ENCODE results near the gene GPR39. TPM values are rescaled to one million over a fixed set of nuclear protein-coding genes. Genes with fewer than 3 reads are reported as not detected.

Gene GPR39
- polyA plus RNA-seq, 1 donor: 9.5 TPM

GRCh38 chr2:132609101-132609890 lies 192.7 kb downstream of the GPR39 start:
- Histone ChIP-seq H3K36me3 (ENCODE audit: control insufficient read depth, insufficient read depth, low read length) (no peaks in the 10 kb centered on the region), H3K27me3 (ENCODE audit: control insufficient read depth, insufficient read depth, low read length) (no peaks in the 10 kb centered on the region), H3K9me3 (ENCODE audit: control insufficient read depth, low read depth, low read length) (no peaks in the 10 kb centered on the region), H3K4me1 (ENCODE audit: control insufficient read depth, insufficient read depth, low read length) (no peaks in the 10 kb centered on the region), H3K4me3 (ENCODE audit: low read length) (no peak overlapping the region), H3K27ac (ENCODE audit: low read length) (no peak overlapping the region)
- no CpG with 5 or more reads among the region's 8 CpGs for WGBS (ENCODE audit: insufficient coverage, low lambda C conversion rate)
- no peak for DNase-seq

- Histone ChIP-seq H3K4me3 (ENCODE audit: low read length) (no peak overlapping the region), H3K27me3 (ENCODE audit: control insufficient read depth, insufficient read depth, low read length) (no peaks in the 10 kb centered on the region), H3K9me3 (ENCODE audit: control insufficient read depth, low read depth, low read length) (no peaks in the 10 kb centered on the region), H3K27ac (ENCODE audit: low read length) (no peak overlapping the region), H3K4me1 (ENCODE audit: control insufficient read depth, insufficient read depth, low read length) (no peaks in the 10 kb centered on the region), H3K36me3 (ENCODE audit: control insufficient read depth, insufficient read depth, low read length) (no peaks in the 10 kb centered on the region)
- DNase-seq: no peak
- no CpG with 5 or more reads among the region's 2 CpGs for WGBS (ENCODE audit: insufficient coverage, low lambda C conversion rate)
Observed at GRCh38 chr2:132611719-132612118, 195.1 kb downstream of the GPR39 start.

- WGBS (ENCODE audit: insufficient coverage, low lambda C conversion rate): 90% methylated on average over 1 of the region's 5 CpGs
- Histone ChIP-seq H3K27ac (ENCODE audit: low read length) (no peak overlapping the region), H3K9me3 (ENCODE audit: control insufficient read depth, low read depth, low read length) (no peaks in the 10 kb centered on the region)
Observed at GRCh38 chr2:132615329-132616085, 198.9 kb downstream of the GPR39 start.

GRCh38 chr2:132617989-132618388 lies 201.4 kb downstream of the GPR39 start:
- Histone ChIP-seq H3K4me3 (ENCODE audit: low read length) (no peak overlapping the region), H3K4me1 (ENCODE audit: control insufficient read depth, insufficient read depth, low read length) (peaks cover 3% of the 10 kb centered on the region), H3K9me3 (ENCODE audit: control insufficient read depth, low read depth, low read length) (no peaks in the 10 kb centered on the region), H3K36me3 (ENCODE audit: control insufficient read depth, insufficient read depth, low read length) (no peaks in the 10 kb centered on the region), H3K27me3 (ENCODE audit: control insufficient read depth, insufficient read depth, low read length) (no peaks in the 10 kb centered on the region), H3K27ac (ENCODE audit: low read length) (no peak overlapping the region)
- 75% methylated on average over 1 of the region's 3 CpGs for WGBS (ENCODE audit: insufficient coverage, low lambda C conversion rate)
- peak in 1 of 2 donors; percentile 42 for DNase-seq

More at GRCh38 chr2:132615329-132616085, 198.9 kb downstream of the GPR39 start:
- Histone ChIP-seq H3K4me3 (ENCODE audit: low read length) (no peak overlapping the region), H3K4me1 (ENCODE audit: control insufficient read depth, insufficient read depth, low read length) (peaks cover 3% of the 10 kb centered on the region), H3K36me3 (ENCODE audit: control insufficient read depth, insufficient read depth, low read length) (no peaks in the 10 kb centered on the region), H3K27me3 (ENCODE audit: control insufficient read depth, insufficient read depth, low read length) (no peaks in the 10 kb centered on the region)
- DNase-seq: no peak

GRCh38 chr2:132618734-132619133 lies 202.1 kb downstream of the GPR39 start:
- H3K4me1 ChIP-seq (ENCODE audit: control insufficient read depth, insufficient read depth, low read length): peaks cover 3% of the 10 kb centered on the region
- H3K4me3 ChIP-seq (ENCODE audit: low read length): no peak overlapping the region
- H3K9me3 ChIP-seq (ENCODE audit: control insufficient read depth, low read depth, low read length): no peaks in the 10 kb centered on the region
- DNase-seq: no peak
- H3K27ac ChIP-seq (ENCODE audit: low read length): no peak overlapping the region
- no peaks in the 10 kb centered on the region for H3K36me3 ChIP-seq (ENCODE audit: control insufficient read depth, insufficient read depth, low read length)
- no peaks in the 10 kb centered on the region for H3K27me3 ChIP-seq (ENCODE audit: control insufficient read depth, insufficient read depth, low read length)
- no CpG with 5 or more reads among the region's 7 CpGs for WGBS (ENCODE audit: insufficient coverage, low lambda C conversion rate)

- Histone ChIP-seq H3K4me3 (ENCODE audit: low read length) (no peak overlapping the region), H3K9me3 (ENCODE audit: control insufficient read depth, low read depth, low read length) (no peaks in the 10 kb centered on the region), H3K4me1 (ENCODE audit: control insufficient read depth, insufficient read depth, low read length) (peaks cover 3% of the 10 kb centered on the region), H3K36me3 (ENCODE audit: control insufficient read depth, insufficient read depth, low read length) (no peaks in the 10 kb centered on the region), H3K27ac (ENCODE audit: low read length) (no peak overlapping the region), H3K27me3 (ENCODE audit: control insufficient read depth, insufficient read depth, low read length) (no peaks in the 10 kb centered on the region)
- WGBS (ENCODE audit: insufficient coverage, low lambda C conversion rate): no CpG with 5 or more reads among the region's 2 CpGs
- DNase-seq: no peak
Observed at GRCh38 chr2:132620115-132620514, 203.5 kb downstream of the GPR39 start.

- Histone ChIP-seq H3K9me3 (ENCODE audit: control insufficient read depth, low read depth, low read length) (no peaks in the 10 kb centered on the region), H3K27ac (ENCODE audit: low read length) (no peak overlapping the region), H3K4me1 (ENCODE audit: control insufficient read depth, insufficient read depth, low read length) (peaks cover 3% of the 10 kb centered on the region), H3K36me3 (ENCODE audit: control insufficient read depth, insufficient read depth, low read length) (no peaks in the 10 kb centered on the region), H3K27me3 (ENCODE audit: control insufficient read depth, insufficient read depth, low read length) (no peaks in the 10 kb centered on the region), H3K4me3 (ENCODE audit: low read length) (no peak overlapping the region)
- no CpG with 5 or more reads among the region's 8 CpGs for WGBS (ENCODE audit: insufficient coverage, low lambda C conversion rate)
- no peak for DNase-seq
Observed at GRCh38 chr2:132621131-132621875, 204.7 kb downstream of the GPR39 start.

GRCh38 chr2:132623096-132623839 lies 206.7 kb downstream of the GPR39 start:
- Histone ChIP-seq H3K36me3 (ENCODE audit: control insufficient read depth, insufficient read depth, low read length) (no peaks in the 10 kb centered on the region), H3K4me1 (ENCODE audit: control insufficient read depth, insufficient read depth, low read length) (peaks cover 14% of the 10 kb centered on the region), H3K4me3 (ENCODE audit: low read length) (no peak overlapping the region), H3K9me3 (ENCODE audit: control insufficient read depth, low read depth, low read length) (no peaks in the 10 kb centered on the region), H3K27me3 (ENCODE audit: control insufficient read depth, insufficient read depth, low read length) (no peaks in the 10 kb centered on the region), H3K27ac (ENCODE audit: low read length) (no peak overlapping the region)
- 100% methylated on average over 1 of the region's 9 CpGs for WGBS (ENCODE audit: insufficient coverage, low lambda C conversion rate)
- DNase-seq: no peak

- no peak overlapping the region for H3K4me3 ChIP-seq (ENCODE audit: low read length)
- no CpG with 5 or more reads among the region's 3 CpGs for WGBS (ENCODE audit: insufficient coverage, low lambda C conversion rate)
- H3K36me3 ChIP-seq (ENCODE audit: control insufficient read depth, insufficient read depth, low read length): no peaks in the 10 kb centered on the region
- H3K27me3 ChIP-seq (ENCODE audit: control insufficient read depth, insufficient read depth, low read length): no peaks in the 10 kb centered on the region
- peak overlapping the region; percentile 31 for H3K27ac ChIP-seq (ENCODE audit: low read length)
- no peaks in the 10 kb centered on the region for H3K9me3 ChIP-seq (ENCODE audit: control insufficient read depth, low read depth, low read length)
- H3K4me1 ChIP-seq (ENCODE audit: control insufficient read depth, insufficient read depth, low read length): peaks cover 20% of the 10 kb centered on the region
- peak; percentile 43 to 51 for DNase-seq
Observed at GRCh38 chr2:132627536-132627935, 210.9 kb downstream of the GPR39 start.
